PC-3 (cell line): ENCODE measurements around the gene CCNF. TPM values are rescaled to one million over a fixed set of nuclear protein-coding genes. Genes with fewer than 3 reads are reported as not detected.

ENCODE experiments used
- ATAC-seq: fragments of 200-7000 bp; cut with Tn5 transposase; 2 replicates; pipeline ENCODE4 v1.9.1; 2020; ENCODE audit warnings: mild to moderate bottlenecking, moderate library complexity
- BruUV-seq: library from RNA; stranded (reverse); fragments of 400-500 nt; replicated peaks from 2 replicates; lab custom pipeline; 2021; lab: Mats Ljungman, UMichigan
- CTCF ChIA-PET: fragments of 300-600 bp; sonication (Branson Sonifier 250); formaldehyde crosslinking; loops from one replicate; lab custom pipeline; 2022; ENCODE audit warnings: antibody characterized with exemption; lab: Charles Lee
- POLR2A ChIA-PET: fragments of 300-600 bp; sonication (Branson Sonifier 250); formaldehyde crosslinking; loops from one replicate; lab custom pipeline; 2022; ENCODE audit warnings: antibody characterized with exemption; ENCODE audit not compliant: unreplicated experiment; lab: Charles Lee
- DNase-seq: peaks from one replicate; pipeline ENCODE4 v3.0.0-alpha.2; 2015
- H2AFZ ChIP-seq: fragments of 300-600 bp; sonication (generic); 2 replicates; pipeline ENCODE4 v1.6.0; 2016; ENCODE audit warnings: antibody characterized with exemption, low read length
- H3F3A ChIP-seq: fragments of 300-600 bp; sonication (generic); one replicate; pipeline ENCODE4 v1.6.0; 2017; ENCODE audit warnings: antibody characterized with exemption, low read length, control low read depth, mild to moderate bottlenecking; ENCODE audit not compliant: unreplicated experiment
- H3K27ac ChIP-seq: fragments of 300-600 bp; sonication (generic); 2 replicates; pipeline ENCODE4 v1.5.1; 2016; ENCODE audit warnings: mild to moderate bottlenecking, low read length
- H3K27me3 ChIP-seq: fragments of 300-600 bp; sonication (generic); 2 replicates; pipeline ENCODE4 v1.6.1; 2016; ENCODE audit warnings: low read length, mixed read lengths
- H3K36me3 ChIP-seq: fragments of 300-600 bp; sonication (generic); 2 replicates; pipeline ENCODE4 v1.6.1; 2016; ENCODE audit warnings: low read depth, mixed run types, low read length, mixed read lengths
- H3K4me1 ChIP-seq: fragments of 300-600 bp; sonication (generic); 2 replicates; pipeline ENCODE4 v1.5.1; 2016; ENCODE audit warnings: low read length; ENCODE audit not compliant: insufficient read depth
- H3K4me2 ChIP-seq: fragments of 300-600 bp; sonication (generic); 2 replicates; pipeline ENCODE4 v1.6.0; 2016; ENCODE audit warnings: low read length
- H3K4me3 ChIP-seq: fragments of 300-600 bp; sonication (generic); 2 replicates; pipeline ENCODE4 v1.5.1; 2016; ENCODE audit warnings: mild to moderate bottlenecking, low read length, mixed read lengths
- H3K79me2 ChIP-seq: fragments of 300-600 bp; sonication (generic); 2 replicates; pipeline ENCODE4 v1.6.1; 2017; ENCODE audit warnings: low read length, mixed read lengths
- H3K9ac ChIP-seq: fragments of 300-600 bp; sonication (generic); 2 replicates; pipeline ENCODE4 v1.6.0; 2016; ENCODE audit warnings: mild to moderate bottlenecking, low read length
- H3K9me2 ChIP-seq: fragments of 300-600 bp; sonication (generic); replicated peaks from 2 replicates; pipeline ENCODE4 v1.6.1; 2016; ENCODE audit warnings: mixed run types, low read length, mixed read lengths
- H3K9me3 ChIP-seq: fragments of 300-600 bp; sonication (generic); 2 replicates; pipeline ENCODE4 v1.6.1; 2016; ENCODE audit warnings: low read length, mixed read lengths
- H4K20me1 ChIP-seq: fragments of 300-600 bp; sonication (generic); 2 replicates; pipeline ENCODE4 v1.6.1; 2016; ENCODE audit warnings: low read length, mixed read lengths
- CTCF ChIP-seq: fragments of 300-600 bp; sonication (generic); conservative IDR thresholded peaks from 2 replicates; pipeline ENCODE4 v1.5.1; 2017; ENCODE audit warnings: antibody characterized with exemption, low read depth, mild to moderate bottlenecking, low read length
- EZH2 ChIP-seq: fragments of 300-600 bp; sonication (generic); IDR thresholded peaks from one replicate; pipeline ENCODE4 v1.6.1; 2017; ENCODE audit warnings: antibody characterized with exemption, mild to moderate bottlenecking, low read length; ENCODE audit not compliant: unreplicated experiment
- EZH2phosphoT487 ChIP-seq: fragments of 300-600 bp; sonication (generic); IDR thresholded peaks from 2 replicates; pipeline ENCODE4 v1.6.1; 2018; ENCODE audit warnings: mild to moderate bottlenecking, antibody characterized with exemption, low read length, borderline replicate concordance
- intact Hi-C: fragments of 100-400 bp; cut with micrococcal nuclease; formaldehyde crosslinking; loops from 2 replicates; pipeline ENCODE4 v1.9.0; 2023
- total RNA-seq: library from RNA; depleted of rRNA; stranded (reverse); fragments of >200 nt; gene quantifications from 2 replicates; pipeline ENCODE4 v1.2.3, GENCODE V29; 2014

The CCNF gene
- total RNA-seq, 1 experiment from 2014 or later: 26.8 TPM

- Histone ChIP-seq H2AFZ (no peak overlapping the region), H3K9me3 (no peaks in the 10 kb centered on the region), H3K27me3 (no peaks in the 10 kb centered on the region), H3F3A (no peaks in the 10 kb centered on the region), H3K27ac (no peak overlapping the region), H3K36me3 (no peaks in the 10 kb centered on the region), H3K9ac (no peak overlapping the region), H3K4me3 (no peak overlapping the region; the same call in 1 of the 2 replicates), H3K79me2 (peaks cover 14% of the 10 kb centered on the region), H3K4me2 (peak overlapping the region; percentile 57; the same call in 1 of the 2 replicates), H3K9me2 (no peaks in the 10 kb centered on the region), H4K20me1 (no peaks in the 10 kb centered on the region), H3K4me1 (peaks cover 9% of the 10 kb centered on the region; the same call in 1 of the 2 replicates)
- ChIA-PET POLR2A (no interaction called here), CTCF (no interaction called here)
- DNase-seq (no peak), ATAC-seq (no peak)
- TF ChIP-seq EZH2: no peak
- TF ChIP-seq CTCF: no peak
- no peak for TF ChIP-seq EZH2phosphoT487
- intact Hi-C loops: no loop called here
- BruUV-seq: no TSS peak
Observed at GRCh38 chr16:2471653-2472487, 42.6 kb downstream of the CCNF start.

- POLR2A ChIA-PET: no interaction called here
- TF ChIP-seq CTCF (no peak), EZH2 (no peak), EZH2phosphoT487 (no peak)
- intact Hi-C loops: no loop called here
- no peaks in the 10 kb centered on the region for H3K9me3 ChIP-seq
- no peaks in the 10 kb centered on the region for H3K36me3 ChIP-seq
- no peak overlapping the region for H3K9ac ChIP-seq
- no peak overlapping the region for H3K4me2 ChIP-seq
- H3K79me2 ChIP-seq: peaks cover 21% of the 10 kb centered on the region
- H3F3A ChIP-seq: no peaks in the 10 kb centered on the region
- CTCF ChIA-PET: no interaction called here
- ATAC-seq (no peak), DNase-seq (no peak)
- no TSS peak for BruUV-seq
- no peak overlapping the region for H2AFZ ChIP-seq
- H3K4me1 ChIP-seq: peaks cover 9% of the 10 kb centered on the region; the same call in 1 of the 2 replicates
- H3K4me3 ChIP-seq: no peak overlapping the region
- H3K9me2 ChIP-seq: no peaks in the 10 kb centered on the region
- H4K20me1 ChIP-seq: no peaks in the 10 kb centered on the region
- H3K27me3 ChIP-seq: no peaks in the 10 kb centered on the region
- H3K27ac ChIP-seq: no peak overlapping the region
Observed at GRCh38 chr16:2472488-2472864, 43.2 kb downstream of the CCNF start.

GRCh38 chr16:2472885-2473445 is 43.7 kb downstream of the CCNF start:
- TF ChIP-seq EZH2phosphoT487 (no peak), EZH2 (no peak), CTCF (no peak)
- POLR2A ChIA-PET: no interaction called here
- CTCF ChIA-PET: no interaction called here
- H3K9me2 ChIP-seq: no peaks in the 10 kb centered on the region
- H3K79me2 ChIP-seq: peaks cover 25% of the 10 kb centered on the region
- H3F3A ChIP-seq: no peaks in the 10 kb centered on the region
- peaks cover 6% of the 10 kb centered on the region; the same call in 1 of the 2 replicates for H3K4me1 ChIP-seq
- H3K27ac ChIP-seq: no peak overlapping the region
- H3K9me3 ChIP-seq: no peaks in the 10 kb centered on the region
- intact Hi-C loops: no loop called here
- no peak overlapping the region for H3K9ac ChIP-seq
- no peaks in the 10 kb centered on the region for H4K20me1 ChIP-seq
- peak overlapping the region; percentile 86 for H3K4me2 ChIP-seq
- peak overlapping the region; percentile 57; the same call in 1 of the 2 replicates for H3K4me3 ChIP-seq
- no peak for ATAC-seq
- H3K36me3 ChIP-seq: no peaks in the 10 kb centered on the region
- BruUV-seq: no TSS peak
- DNase-seq: no peak
- H2AFZ ChIP-seq: no peak overlapping the region
- H3K27me3 ChIP-seq: no peaks in the 10 kb centered on the region
